Measurements from ENCODE around the gene SETD1A.

The SETD1A gene

DNA sequence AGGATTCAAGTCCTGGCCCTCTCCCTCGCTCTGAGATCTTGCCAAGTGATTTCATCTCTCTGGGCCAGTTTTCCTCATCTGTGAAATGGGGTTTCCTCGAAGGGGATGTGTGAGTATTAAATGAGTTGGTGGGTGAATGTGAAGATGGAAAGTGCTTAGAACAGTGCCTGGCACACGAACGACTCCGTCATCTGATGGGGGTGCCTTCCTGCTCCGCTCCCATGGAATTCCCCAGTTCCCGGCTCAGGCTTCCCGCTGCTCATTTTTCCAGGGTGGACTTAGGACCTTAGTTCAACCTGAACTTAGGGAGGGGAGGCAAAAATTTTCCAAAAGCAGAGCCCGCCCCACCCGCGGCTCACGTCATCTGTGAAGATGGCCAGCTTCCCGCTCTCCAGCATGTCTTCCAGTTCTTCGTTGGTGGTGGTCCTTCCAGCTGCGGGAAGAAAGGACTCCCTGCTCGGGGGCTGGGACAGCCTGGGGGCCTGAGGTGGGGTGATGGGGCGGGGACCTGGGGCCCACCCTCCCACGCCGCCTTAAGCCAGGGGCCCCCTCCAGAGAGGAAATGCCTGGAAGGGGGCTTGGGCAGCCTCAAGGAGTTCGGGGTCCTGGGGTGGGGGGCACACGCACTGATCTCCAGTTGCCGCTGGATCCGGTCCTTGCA lies 38.9 kb downstream of the SETD1A start:
- TF ChIP-seq, protein P1, sequence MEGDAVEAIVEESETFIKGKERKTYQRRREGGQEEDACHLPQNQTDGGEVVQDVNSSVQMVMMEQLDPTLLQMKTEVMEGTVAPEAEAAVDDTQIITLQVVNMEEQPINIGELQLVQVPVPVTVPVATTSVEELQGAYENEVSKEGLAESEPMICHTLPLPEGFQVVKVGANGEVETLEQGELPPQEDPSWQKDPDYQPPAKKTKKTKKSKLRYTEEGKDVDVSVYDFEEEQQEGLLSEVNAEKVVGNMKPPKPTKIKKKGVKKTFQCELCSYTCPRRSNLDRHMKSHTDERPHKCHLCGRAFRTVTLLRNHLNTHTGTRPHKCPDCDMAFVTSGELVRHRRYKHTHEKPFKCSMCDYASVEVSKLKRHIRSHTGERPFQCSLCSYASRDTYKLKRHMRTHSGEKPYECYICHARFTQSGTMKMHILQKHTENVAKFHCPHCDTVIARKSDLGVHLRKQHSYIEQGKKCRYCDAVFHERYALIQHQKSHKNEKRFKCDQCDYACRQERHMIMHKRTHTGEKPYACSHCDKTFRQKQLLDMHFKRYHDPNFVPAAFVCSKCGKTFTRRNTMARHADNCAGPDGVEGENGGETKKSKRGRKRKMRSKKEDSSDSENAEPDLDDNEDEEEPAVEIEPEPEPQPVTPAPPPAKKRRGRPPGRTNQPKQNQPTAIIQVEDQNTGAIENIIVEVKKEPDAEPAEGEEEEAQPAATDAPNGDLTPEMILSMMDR (IDR thresholded peaks at IDR 0.05) = no peak

DNA sequence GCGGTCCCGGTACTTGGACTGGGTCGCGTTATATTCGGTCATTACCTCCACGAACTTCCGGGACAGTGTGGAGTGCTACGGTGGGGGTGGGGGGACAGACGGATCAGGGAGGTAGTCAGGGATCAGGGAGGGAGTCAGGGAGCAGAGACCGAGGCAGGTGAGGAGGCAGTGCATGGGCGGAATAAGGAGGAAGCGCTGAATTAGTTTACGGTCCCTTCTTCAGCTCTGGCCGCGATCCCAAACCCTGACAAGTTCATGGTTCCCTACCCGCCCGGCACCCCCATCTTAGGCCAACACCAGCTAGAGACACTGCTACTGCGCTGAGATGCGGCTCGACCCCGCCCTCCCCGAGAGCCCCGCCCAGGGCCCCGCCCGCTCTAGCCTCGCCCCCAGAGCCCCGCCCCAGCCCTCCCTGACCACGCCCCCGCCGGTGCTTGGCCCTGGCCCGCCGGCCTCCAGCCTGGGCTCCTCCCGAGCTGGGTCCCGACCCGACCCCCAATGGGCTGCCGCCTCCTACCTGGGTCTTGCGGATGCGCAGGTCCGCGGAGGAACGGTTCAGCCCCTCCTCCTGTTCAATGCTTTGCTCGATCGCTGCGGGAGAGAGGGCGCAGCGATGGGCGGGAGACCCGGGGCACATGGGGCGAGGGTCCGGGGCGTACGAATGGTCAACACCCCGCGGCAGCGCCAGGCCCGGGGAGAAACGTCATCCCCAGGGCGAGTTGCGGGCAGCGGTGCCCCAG lies 39.6 kb downstream of the SETD1A start:
- TF ChIP-seq, protein P1 (IDR thresholded peaks at IDR 0.05) = no peak

DNA sequence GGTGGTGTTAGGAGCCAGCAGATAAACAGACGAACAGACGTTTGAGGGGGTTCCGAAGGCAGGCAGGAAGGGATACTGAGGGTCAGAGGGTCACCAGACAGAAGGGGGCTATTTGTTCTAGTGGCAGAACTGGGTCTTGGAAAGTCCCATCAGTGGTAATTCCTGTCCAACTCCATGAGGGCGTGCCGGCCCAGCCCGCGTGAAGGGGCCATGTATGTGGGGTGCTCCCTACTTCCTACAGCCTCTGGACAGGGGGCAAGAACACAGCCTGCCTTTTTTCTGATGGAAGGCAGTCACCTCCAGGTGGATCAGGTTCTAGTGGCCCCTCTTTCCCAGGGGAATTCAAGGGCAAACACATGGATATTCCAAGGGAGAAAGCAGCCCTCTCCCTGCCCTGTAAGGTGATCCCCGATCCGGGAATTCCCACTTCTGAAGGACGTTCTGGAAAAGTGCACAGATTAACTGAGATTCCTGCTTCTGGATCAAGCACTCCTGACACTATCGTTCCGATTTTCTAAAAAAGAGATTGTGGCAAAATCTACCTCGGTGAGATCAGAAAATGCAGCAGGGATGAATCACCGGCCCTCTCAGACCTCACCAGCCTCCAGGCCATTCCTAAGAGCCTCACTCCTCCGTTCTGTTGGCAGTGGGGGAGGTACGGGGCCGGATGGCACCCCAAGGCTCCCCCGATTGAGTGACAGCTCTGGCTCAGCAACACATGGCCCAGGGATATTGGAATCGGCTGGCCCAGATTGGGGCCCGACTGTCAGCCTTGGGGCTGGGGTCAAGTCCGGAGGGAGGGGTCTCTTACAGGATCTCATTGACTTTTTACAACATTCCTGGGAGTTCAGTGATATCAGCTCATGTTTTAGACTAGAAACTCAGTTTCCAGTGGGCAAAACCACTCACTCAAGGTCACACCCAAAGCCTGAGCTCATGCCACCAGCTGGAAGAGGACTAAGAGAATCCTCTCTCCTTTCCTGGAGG lies 40.5 kb downstream of the SETD1A start:
- TF ChIP-seq, protein P1 (IDR thresholded peaks at IDR 0.05) = no peak

DNA sequence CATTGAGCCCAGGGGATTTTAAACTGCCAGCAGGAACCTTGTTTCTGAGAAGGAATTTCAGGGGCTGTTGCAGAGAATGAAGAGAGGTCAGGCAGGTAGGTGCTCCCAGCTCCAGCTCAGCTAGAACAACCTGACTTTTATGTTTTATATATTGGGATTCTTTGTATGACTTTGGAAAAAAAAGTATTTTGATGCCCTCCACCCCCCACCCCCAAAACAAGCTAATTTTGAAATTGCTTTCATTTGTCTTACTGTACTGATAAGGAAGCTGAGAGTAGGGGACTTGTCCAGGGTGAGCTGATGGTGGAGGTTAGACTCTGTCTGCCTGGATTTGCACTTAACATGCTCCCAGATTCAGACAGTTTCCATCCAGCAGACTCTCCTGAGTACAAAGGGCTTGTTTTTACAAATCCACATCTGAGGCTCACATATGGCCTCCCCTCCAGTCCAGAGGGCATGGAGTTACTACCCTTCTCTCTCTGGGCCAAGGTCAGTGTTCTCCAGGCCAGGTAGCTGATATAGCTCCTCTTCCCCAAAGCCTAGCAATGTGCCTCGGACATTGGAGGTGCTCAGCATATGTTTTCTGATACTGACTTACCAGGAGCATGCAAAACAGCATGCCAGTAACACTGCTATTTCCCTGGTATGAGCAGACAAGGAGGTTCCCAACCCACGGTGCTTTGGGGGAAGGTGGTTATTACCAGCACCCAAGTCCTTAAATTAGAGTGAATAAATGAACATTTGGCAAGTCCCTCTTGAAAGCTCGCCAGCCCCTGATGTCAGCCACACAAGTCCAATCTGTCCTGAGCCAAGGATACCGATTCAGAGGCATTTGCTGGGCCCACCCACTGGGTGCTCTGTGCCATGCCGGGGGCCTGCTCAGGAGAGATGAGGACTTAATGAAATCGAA lies 41.6 kb downstream of the SETD1A start:
- TF ChIP-seq, protein P1 (IDR thresholded peaks at IDR 0.05) = no peak

DNA sequence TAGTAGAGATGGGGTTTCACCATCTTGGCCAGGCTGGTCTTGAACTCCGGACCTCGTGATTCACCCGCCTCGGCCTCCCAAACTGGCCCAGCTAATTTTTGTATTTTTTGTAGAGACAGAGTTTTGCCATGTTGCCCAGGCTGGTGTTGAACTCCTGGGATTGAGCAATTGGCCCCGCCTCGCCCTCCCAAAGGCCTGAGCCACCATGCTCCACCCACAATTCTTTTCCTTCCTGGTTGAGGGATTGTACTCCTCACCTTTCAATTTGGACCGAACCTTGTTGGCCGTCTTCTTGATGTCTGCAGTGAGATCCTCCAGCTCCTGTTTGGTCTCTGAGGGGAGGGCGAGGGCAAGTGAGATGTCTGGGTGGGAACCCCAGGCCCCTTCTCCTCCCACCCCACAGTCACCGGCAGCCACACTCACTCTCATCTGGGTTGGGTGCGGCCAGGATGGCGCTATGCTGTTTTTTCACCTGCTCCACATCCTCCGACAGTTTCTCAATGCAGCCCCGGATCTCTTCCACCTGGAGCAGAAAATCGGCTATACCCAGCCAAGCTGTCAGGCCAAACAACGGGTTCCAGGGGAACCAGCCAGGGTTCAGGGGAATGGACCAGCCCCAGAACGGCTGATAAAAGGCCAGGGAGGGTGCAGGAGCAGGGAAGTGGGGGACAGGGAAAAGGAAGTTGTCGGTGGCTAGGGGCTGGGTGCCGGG lies 43.3 kb downstream of the SETD1A start:
- TF ChIP-seq, protein P1 (IDR thresholded peaks at IDR 0.05) = no peak

DNA sequence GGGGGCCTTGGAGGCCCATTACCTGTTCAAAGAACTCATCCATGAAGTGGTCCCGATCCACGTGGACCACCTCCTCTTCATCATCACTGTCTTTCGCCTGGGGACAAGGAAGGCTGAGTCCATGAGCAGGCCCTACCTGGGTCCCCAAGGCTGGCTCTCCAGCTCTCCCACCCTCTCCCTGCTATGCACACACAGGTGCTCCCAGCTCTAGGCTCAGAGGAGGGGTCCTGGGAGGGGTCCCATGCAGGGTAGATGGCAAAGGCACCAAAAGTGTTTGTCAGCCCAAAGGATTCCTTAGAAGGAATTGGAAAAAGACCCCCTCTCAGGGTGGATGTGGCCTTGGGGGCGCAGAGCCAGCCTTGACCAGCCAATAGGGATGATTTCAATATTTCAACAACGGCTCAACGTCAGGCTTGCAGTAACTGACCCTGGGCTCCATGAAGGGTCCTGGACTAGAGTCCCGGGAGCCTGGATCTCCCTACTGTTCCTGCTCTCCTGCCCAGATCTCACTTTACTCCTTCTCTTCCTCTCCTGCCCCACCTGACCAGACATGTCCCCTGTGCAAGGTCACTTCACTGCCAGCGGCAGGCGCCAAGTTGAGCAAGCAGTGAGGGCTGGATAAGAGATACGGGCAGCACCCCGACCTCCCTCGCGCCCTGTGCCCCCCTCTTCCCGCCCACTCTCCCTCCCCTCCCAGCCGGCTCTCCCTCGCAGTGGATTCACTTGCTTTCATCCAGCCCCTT lies 44.1 kb downstream of the SETD1A start:
- TF ChIP-seq, protein P1 (IDR thresholded peaks at IDR 0.05) = no peak
